Hepatocyte (in vitro differentiated cells): ENCODE measurements around the gene HPX. TPM values are rescaled to one million over a fixed set of nuclear protein-coding genes. Genes with fewer than 3 reads are reported as not detected.
A peak's percentile ranks its signal among the peaks of the same experiment; 100 is the strongest.

Experiments used
- DNase-seq: peaks from one replicate; pipeline ENCODE4 v3.0.0-alpha.2; 2016; ENCODE audit warnings: low spot score
- H2AFZ ChIP-seq: fragments of 200-600 bp; sonication (generic); 2 replicates; pipeline ENCODE4 v1.6.0; 2016; ENCODE audit warnings: antibody characterized with exemption, mild to moderate bottlenecking
- H3K27ac ChIP-seq: fragments of 200-600 bp; sonication (generic); 2 replicates; pipeline ENCODE4 v1.5.1; 2016; ENCODE audit warnings: mild to moderate bottlenecking
- H3K27me3 ChIP-seq: fragments of 200-600 bp; sonication (generic); 2 replicates; pipeline ENCODE4 v1.6.1; 2016
- H3K36me3 ChIP-seq: fragments of 200-600 bp; sonication (generic); replicated peaks from 2 replicates; pipeline ENCODE4 v1.5.1; 2016; ENCODE audit warnings: low read depth; ENCODE audit not compliant: insufficient read depth
- H3K4me1 ChIP-seq: fragments of 200-600 bp; sonication (generic); 2 replicates; pipeline ENCODE4 v1.5.1; 2016; ENCODE audit warnings: mild to moderate bottlenecking, moderate library complexity; ENCODE audit not compliant: insufficient read depth
- H3K4me2 ChIP-seq: fragments of 200-600 bp; sonication (generic); 2 replicates; pipeline ENCODE4 v1.6.0; 2016
- H3K4me3 ChIP-seq: fragments of 200-600 bp; sonication (generic); 2 replicates; pipeline ENCODE4 v1.5.1; 2016; ENCODE audit warnings: mild to moderate bottlenecking
- H3K79me2 ChIP-seq: fragments of 200-600 bp; sonication (generic); 2 replicates; pipeline ENCODE4 v1.6.0; 2017; ENCODE audit warnings: mild to moderate bottlenecking
- H3K9me2 ChIP-seq: fragments of 200-600 bp; sonication (generic); replicated peaks from 2 replicates; pipeline ENCODE4 v1.6.0; 2017; ENCODE audit warnings: mild to moderate bottlenecking; ENCODE audit not compliant: insufficient read depth
- H3K9me3 ChIP-seq: fragments of 200-600 bp; sonication (generic); 2 replicates; pipeline ENCODE4 v1.5.1; 2016; ENCODE audit warnings: low read depth, mild to moderate bottlenecking
- H4K20me1 ChIP-seq: fragments of 200-600 bp; sonication (generic); 2 replicates; pipeline ENCODE4 v1.6.0; 2016; ENCODE audit warnings: mild to moderate bottlenecking; ENCODE audit not compliant: insufficient read depth, poor library complexity, severe bottlenecking
- CTCF ChIP-seq: fragments of 200-600 bp; sonication (generic); IDR thresholded peaks from 2 replicates; pipeline ENCODE4 v1.5.1; 2016; ENCODE audit warnings: antibody characterized with exemption, mild to moderate bottlenecking; ENCODE audit not compliant: poor library complexity
- EZH2 ChIP-seq: fragments of 200-600 bp; sonication (generic); IDR thresholded peaks from 2 replicates; pipeline ENCODE4 v1.6.1; 2016; ENCODE audit warnings: antibody characterized with exemption, mild to moderate bottlenecking, borderline replicate concordance
- EZH2phosphoT487 ChIP-seq: fragments of 200-600 bp; sonication (generic); IDR thresholded peaks from one replicate; pipeline ENCODE4 v1.6.1; 2018; ENCODE audit warnings: antibody characterized with exemption, mild to moderate bottlenecking, low read depth, moderate library complexity; ENCODE audit not compliant: unreplicated experiment, severe bottlenecking
- WGBS: methylation state at CpG from one replicate; pipeline ENCODE4 v1.1.6; 2016; ENCODE audit warnings: low lambda C conversion rate; ENCODE audit errors: missing lambda C conversion rate; 5-methylcytosine and 5-hydroxymethylcytosine counted together
- polyA plus RNA-seq: library from polyadenylated mRNA; unstranded; fragments of >200 nt; fragmentation: Nextera tagmentation; extraction: Ambion mirVana; gene quantifications from 2 replicates; pipeline ENCODE4 v1.2.1, GENCODE V29; 2016
- total RNA-seq: library from RNA; depleted of rRNA; stranded (reverse); fragments of >200 nt; gene quantifications from 2 replicates; pipeline ENCODE4 v1.2.3, GENCODE V29; 2014

HPX gene
- total and polyA plus RNA-seq, 2 experiments from 2014 or later, result 358 to 361 TPM

GRCh38 chr11:6483015-6483414 lies 42.2 kb upstream of the HPX start:
- peak overlapping the region; percentile 94 for H3K27ac ChIP-seq
- peaks cover 3% of the 10 kb centered on the region for H4K20me1 ChIP-seq
- H3K9me2 ChIP-seq, result no peaks in the 10 kb centered on the region
- H3K9me3 ChIP-seq, result no peaks in the 10 kb centered on the region
- no peaks in the 10 kb centered on the region for H3K36me3 ChIP-seq
- no peak for DNase-seq
- peaks cover 29% of the 10 kb centered on the region for H3K4me1 ChIP-seq
- no peak overlapping the region for H3K4me3 ChIP-seq
- no peak overlapping the region for H2AFZ ChIP-seq
- H3K4me2 ChIP-seq, result peak overlapping the region; percentile 95
- TF ChIP-seq EZH2phosphoT487 (no peak), CTCF (no peak), EZH2 (no peak)
- H3K27me3 ChIP-seq, result no peaks in the 10 kb centered on the region
- peaks cover 47% of the 10 kb centered on the region for H3K79me2 ChIP-seq
- WGBS, result 94% methylated on average over 6 of the region's 6 CpGs

GRCh38 chr11:6482441-6482840 lies 41.7 kb upstream of the HPX start:
- H3K9me3 ChIP-seq, result no peaks in the 10 kb centered on the region
- TF ChIP-seq EZH2phosphoT487 (no peak), CTCF (no peak), EZH2 (no peak)
- WGBS, result 87% methylated on average over 4 of the region's 4 CpGs
- no peaks in the 10 kb centered on the region for H3K36me3 ChIP-seq
- peak overlapping the region; percentile 94 for H3K27ac ChIP-seq
- H4K20me1 ChIP-seq, result peaks cover 3% of the 10 kb centered on the region
- H3K4me3 ChIP-seq, result peak overlapping the region; percentile 40
- no peak overlapping the region for H2AFZ ChIP-seq
- H3K9me2 ChIP-seq, result no peaks in the 10 kb centered on the region
- H3K4me2 ChIP-seq, result peak overlapping the region; percentile 95
- no peak for DNase-seq
- peaks cover 23% of the 10 kb centered on the region for H3K4me1 ChIP-seq
- H3K27me3 ChIP-seq, result no peaks in the 10 kb centered on the region
- H3K79me2 ChIP-seq, result peaks cover 47% of the 10 kb centered on the region

- no peaks in the 10 kb centered on the region for H3K9me2 ChIP-seq
- H3K36me3 ChIP-seq, result no peaks in the 10 kb centered on the region
- no peak overlapping the region for H2AFZ ChIP-seq
- H3K9me3 ChIP-seq, result no peaks in the 10 kb centered on the region
- peak overlapping the region; percentile 40 for H3K4me3 ChIP-seq
- peak overlapping the region; percentile 95 for H3K4me2 ChIP-seq
- no peaks in the 10 kb centered on the region for H3K27me3 ChIP-seq
- no peak for DNase-seq
- 27% methylated on average over 12 of the region's 13 CpGs for WGBS
- peak overlapping the region; percentile 94 for H3K27ac ChIP-seq
- H3K4me1 ChIP-seq, result peaks cover 19% of the 10 kb centered on the region
- peaks cover 47% of the 10 kb centered on the region for H3K79me2 ChIP-seq
- H4K20me1 ChIP-seq, result peaks cover 3% of the 10 kb centered on the region
- TF ChIP-seq CTCF (no peak), EZH2phosphoT487 (no peak), EZH2 (no peak)
These were observed 41.1 kb upstream of the HPX start for GRCh38 chr11:6481924-6482275.
